Eye (tissue), 1 donor: ENCODE results near the gene SLC22A5.
A peak's percentile ranks its signal among the peaks of the same experiment; 100 is the strongest.
"Not testable (repeated sequence)": the region's sequence is repeated elsewhere in the genome, so short reads cannot be mapped to it uniquely, and the experiment has no call there.

Experiments used
- DNase-seq: peaks from one replicate; pipeline ENCODE4 v3.0.0-alpha.2; 2015

SLC22A5 gene

DNA sequence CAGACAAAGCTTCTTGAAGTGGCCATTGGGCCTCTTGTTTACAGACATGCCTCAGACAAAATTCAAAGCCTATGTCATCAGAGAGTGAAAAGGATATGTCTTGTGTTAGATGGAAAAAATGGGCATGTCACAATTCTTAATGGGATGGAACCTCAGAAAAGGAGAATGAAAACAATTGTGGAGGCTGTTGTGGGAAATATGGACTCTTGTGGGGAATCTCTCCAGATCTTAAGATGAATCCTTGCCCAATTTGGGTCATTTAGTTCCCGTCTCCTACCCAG is 19.5 kb downstream of the SLC22A5 start:
- no peak for DNase-seq

DNA sequence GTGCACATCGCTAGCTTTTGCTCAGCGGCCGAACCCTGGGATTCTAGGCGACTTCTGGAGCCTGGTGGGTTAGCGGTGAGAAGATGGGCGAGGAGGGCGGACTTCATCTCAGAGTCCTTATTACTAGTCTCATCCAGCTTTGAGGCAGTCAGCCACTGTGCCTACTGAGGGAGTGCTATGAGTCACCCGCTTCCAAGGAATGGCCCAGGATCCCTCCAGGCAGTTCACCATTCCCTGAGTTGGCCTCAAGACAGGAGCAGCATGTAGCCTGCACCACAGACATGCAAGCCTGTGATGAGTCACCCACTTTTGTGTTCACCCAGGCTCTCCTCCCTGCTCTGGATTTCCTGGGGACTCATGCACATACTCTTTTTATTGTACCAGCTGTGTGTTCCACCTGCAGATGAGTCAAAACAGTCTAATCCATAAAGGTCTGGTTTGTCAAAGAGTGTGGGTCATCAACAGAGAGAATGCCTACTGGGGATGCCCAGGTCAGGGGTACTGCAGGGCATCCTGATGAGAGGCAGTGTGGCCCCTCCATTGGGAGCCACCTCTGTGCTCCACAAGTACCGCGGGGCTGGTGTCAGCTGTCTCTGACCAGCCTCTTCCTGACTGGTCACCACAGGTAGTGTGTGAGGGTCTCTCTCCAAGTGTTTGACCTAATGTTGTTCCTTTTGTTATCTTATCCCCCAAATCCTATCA is 20.2 kb downstream of the SLC22A5 start:
- no peak for DNase-seq

DNA sequence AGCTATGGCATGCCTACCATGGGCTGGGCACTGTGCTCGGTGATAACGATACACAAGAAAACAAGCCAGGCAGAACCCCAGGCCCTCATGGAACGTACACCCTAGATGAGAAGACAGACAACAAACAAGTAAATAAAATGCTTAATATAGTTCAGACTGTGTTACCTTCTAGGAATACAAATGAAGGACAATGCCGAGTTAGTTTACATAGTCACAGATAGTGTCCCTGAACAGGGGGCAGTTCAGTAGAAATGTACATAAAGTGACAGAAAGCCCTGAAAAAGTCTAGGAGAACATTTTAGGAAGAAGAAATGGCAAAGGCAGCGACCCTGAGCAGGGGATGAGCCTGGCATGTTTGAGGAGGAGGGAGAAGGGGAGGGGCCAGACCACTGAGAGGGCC is 21.7 kb downstream of the SLC22A5 start:
- no peak for DNase-seq

DNA sequence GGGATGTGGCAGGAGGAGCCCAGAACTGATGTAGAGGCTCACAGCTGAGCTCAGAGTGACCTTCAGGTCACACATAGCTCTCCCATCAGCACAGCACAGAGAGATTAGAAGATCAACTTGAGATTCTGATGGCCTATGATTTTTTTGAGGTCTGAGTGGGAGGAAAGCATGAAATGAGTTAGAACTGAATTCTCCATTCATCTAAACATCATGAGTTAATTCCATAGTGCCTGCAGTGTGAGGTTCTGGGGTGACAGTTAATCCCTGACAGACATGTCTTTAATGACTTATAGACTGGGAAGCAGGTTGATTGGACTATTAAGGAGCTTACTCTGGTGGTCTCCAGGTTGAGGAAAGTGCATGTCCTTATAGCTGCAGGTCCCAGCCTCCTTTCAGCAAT is 22.4 kb downstream of the SLC22A5 start:
- DNase-seq = no peak

DNA sequence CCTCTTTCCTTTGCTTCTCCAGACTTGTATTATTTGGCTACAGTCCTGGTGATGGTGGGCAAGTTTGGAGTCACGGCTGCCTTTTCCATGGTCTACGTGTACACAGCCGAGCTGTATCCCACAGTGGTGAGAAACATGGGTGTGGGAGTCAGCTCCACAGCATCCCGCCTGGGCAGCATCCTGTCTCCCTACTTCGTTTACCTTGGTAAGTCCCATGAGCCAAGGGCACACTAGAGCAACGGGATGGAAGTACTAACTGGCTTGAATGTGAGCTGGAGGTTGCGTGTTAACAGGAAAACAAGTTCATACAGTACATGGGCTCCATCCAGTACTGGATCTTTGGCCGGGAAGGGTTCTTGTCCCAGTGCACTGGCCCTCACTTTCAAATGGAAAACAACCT is 22.9 kb downstream of the SLC22A5 start:
- no peak for DNase-seq

DNA sequence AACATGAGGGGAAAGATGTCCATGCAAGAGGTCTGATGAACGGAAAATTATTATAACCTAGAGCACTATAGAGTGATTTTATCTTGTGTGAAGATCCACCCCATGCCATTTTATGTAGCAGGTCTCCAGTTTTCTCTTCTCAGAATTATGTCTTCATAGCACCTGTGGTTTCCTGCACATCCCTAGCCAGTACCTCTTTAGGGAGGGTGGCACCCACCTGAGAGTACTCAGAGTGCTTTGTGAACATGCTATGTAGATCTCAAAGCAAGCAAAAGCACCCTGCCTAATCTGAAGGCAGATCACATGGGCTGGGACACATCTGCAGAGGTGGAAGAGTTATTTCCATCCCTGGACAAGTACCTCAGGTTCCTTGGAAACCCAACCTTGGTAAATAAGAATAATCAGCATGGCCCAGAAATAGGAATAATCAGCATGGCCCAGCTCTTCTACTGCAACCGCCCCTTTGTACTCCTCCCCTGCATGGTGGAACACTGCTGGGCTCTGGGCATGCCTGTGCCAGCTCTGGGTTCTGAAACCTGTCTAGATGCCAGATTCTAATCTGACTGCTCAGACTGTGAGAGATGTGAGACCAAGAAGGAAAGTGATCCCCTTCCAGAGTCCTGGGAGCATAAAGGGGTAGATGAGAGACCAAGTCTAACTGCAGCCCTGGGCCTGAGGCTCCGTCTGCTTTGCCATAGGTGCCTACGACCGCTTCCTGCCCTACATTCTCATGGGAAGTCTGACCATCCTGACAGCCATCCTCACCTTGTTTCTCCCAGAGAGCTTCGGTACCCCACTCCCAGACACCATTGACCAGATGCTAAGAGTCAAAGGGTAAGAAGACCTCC is 23.7 kb downstream of the SLC22A5 start:
- no peak for DNase-seq

DNA sequence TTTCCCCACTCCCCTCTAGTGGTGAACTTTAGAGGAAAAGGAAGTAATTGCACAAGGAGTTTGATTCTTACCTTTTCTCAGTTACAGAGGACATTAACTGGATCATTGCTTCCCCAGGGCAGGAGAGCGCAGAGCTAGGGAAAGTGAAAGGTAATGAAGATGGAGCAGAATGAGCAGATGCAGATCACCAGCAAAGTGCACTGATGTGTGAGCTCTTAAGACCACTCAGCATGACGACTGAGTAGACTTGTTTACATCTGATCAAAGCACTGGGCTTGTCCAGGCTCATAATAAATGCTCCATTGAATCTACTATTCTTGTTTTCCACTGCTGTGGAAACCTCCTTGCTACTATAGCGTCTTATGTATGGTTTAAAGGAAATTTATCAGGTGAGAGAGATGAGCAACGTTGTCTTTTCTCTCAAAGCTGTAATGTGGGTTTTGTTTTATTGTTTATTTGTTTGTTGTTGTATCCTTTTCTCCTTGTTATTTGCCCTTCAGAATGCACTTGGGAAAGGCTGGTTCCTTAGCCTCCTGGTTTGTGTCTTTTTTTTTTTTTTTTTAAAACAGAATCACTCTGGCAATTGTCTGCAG is 25.3 kb downstream of the SLC22A5 start:
- peak; percentile 80 for DNase-seq

DNA sequence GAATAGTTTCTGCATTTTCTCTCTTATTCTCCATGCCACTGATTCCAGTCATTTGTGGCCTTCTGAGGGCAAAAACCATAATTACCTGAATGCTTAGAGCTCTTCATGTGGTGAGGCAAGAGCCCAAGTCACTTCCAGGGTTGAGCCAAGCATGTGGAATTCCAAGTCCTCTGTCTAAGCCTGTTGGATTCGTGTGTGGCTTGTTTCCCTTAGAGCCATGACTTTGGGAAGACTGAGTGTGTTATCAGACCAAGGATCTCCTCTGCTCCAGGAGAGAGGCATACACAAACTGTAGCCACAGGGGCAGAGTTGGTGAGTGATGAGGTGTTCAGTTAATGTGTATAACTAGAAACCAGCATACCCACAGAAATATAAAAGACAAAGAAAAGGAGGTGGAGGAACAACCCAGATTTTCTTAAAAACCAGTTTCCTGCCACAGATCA is 27.1 kb downstream of the SLC22A5 start:
- no peak for DNase-seq

DNA sequence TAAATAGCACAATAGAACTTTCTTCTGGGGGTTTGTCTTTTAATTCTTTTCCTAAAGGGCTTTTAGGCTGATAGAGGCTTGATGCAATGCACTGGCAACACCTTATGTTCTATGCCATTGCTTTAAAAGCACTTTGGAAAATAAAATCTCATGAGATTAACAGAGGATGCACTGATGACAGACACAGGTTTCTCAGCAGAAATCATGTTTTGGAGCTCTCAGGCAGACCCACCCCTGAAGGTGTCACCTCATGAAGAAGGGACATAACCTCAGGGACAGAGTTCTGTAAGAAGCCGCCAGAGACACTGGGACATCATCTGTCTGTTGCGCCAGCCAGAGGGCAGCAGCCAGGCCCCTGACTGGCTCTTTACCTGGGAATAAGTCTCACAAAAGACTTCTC is 27.7 kb downstream of the SLC22A5 start:
- DNase-seq = no peak

DNA sequence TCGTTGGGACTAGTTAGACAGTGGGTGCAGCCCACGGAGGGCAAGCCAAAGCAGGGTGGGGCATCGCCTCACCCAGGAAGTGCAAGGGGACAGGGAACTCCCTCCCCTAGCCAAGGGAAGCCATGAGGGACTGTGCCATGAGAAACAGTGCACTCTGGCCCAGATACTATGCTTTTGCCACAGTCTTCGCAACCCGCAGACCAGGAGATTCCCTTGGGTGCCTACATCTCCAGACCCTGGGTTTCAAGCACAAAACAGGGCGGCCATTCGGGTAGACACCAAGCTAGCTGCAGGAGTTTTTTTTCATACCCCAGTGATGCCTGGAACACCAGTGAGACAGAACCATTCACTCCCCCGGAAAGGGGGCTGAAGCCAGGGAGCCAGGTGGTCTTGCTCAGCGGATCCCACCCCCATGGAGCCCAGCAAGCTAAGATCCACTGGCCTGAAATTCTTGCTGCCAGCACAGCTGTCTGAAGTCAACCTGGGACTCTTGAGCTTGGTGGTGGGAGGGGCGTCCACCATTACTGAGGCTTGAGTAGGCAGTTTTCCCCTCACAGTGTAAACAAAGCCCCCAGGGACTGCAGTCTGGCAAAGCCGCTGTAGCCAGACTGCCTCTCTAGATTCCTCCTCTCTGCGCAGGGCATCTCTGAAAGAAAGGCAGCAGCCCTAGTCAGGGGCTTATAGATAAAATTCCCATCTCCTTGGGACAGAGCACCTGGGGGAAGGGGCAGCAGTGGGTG is 28.6 kb downstream of the SLC22A5 start:
- DNase-seq = not testable (repeated sequence)

DNA sequence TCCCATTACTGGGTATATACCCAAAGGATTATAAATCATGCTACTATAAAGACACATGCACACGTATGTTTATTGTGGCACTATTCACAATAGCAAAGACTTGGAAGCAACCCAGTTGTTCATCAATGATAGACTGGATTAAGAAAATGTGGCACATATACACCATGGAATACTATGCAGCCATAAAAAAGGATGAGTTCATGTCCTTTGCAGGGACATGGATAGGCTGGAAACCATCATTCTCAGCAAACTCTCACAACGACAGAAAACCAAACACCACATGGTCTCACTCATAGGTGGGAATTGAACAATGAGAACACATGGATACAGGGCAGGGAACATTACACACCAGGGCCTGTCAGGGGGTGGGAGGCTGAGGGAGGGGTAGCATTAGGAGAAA is 34.5 kb downstream of the SLC22A5 start:
- not testable (repeated sequence) for DNase-seq

DNA sequence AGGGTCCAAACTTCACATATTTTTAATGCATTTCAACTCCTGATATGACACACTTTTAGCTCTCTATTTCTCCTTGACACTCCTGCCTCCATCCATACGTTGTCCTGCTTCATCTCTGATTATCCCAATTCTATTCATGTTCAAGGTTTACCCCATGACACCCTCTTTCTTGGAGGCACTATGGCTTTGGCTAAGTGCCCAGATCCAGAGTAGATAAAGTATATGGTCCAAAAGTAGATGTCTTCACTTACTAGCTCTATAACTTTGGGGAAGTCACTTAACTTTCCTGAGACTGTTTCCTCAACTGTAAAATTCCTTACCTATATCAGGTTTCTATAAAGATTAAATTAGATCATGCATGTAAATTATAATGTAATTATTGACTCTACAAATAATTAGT is 36.1 kb downstream of the SLC22A5 start:
- no peak for DNase-seq

DNA sequence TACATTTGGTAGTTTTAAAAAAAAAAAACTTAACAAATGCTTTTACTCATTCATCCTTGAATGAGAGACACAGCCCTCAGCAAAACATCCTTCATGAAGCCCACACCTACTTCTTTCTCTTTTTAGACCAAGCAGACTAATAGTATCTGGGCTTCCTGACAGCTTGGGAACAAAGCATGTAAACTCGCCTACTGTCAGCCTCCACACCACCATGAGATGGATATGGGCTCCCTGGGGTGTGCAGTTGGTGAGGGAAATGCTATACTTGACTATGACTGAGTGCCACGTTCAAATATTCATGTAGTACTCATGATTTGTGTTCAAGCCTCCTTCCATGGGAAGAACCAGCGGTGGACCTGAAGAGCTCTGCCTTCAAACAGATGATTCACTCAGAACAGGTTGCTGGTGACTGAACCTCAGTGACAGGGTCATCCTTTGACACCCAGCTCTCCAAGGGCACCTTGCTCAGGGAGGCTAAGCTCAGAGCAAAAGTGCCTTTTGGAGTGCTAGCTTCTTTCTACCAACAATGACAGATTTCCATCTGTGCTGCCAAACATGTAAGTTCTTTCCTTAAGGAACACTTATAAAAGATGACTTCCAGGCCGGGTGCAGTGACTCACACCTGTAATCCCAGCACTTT is 36.8 kb downstream of the SLC22A5 start:
- no peak for DNase-seq

DNA sequence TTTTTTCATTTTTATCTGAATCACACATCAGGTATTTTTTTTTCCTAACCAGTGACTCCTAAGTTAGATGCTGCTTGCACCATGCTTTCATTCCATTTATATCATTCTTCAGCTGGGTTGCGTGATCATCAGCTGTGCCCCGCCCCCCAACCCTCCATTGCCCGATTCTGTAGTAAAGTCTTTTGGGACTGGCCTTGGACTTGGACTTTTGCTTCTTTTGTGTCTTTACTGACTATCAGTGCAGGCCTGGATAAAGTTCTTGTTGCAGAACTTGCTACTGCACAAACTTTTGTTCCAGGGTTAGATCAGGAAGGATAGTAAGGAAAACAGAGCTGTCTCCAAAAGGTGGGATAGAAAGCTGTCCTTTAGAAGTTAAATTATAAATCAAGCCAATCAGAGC is 38.5 kb downstream of the SLC22A5 start:
- no peak for DNase-seq

DNA sequence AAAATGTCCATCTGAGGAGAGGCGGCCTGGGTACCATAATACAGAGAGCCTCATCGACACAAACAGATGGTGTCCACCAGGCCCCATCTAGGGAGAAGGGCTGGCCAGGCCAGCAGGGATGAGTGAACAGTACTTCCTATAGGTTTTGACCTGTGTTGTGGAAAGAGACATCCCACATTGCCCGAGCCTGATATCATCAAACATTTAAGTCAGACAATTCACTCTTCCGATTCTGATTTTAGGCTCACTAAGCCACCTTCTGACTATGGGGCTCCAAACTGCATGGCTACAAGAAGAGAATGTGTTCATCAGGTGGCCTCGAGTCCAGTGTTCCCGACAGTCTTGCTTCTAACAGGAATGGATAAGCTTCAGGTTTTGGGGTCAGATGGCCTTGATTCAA is 38.9 kb downstream of the SLC22A5 start:
- DNase-seq = no peak

DNA sequence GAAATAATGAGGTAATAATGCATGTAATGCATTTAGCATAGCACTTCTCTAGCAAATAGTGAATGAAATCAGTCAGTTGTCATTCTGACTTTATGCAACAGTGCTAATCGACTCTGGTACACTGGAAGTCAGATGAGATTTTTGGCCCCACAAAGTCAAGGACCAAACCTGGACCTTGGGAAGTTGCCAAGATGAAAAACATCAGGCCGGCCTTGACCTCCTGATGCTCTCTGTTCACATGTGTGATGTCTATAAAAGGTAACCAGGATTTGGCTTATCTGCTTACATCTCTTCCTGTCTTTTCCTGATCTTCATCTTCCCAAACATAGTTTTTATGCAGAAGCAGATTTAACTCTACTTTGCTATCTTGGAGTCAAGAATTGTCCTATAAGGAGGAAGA is 39.5 kb downstream of the SLC22A5 start:
- DNase-seq = no peak

DNA sequence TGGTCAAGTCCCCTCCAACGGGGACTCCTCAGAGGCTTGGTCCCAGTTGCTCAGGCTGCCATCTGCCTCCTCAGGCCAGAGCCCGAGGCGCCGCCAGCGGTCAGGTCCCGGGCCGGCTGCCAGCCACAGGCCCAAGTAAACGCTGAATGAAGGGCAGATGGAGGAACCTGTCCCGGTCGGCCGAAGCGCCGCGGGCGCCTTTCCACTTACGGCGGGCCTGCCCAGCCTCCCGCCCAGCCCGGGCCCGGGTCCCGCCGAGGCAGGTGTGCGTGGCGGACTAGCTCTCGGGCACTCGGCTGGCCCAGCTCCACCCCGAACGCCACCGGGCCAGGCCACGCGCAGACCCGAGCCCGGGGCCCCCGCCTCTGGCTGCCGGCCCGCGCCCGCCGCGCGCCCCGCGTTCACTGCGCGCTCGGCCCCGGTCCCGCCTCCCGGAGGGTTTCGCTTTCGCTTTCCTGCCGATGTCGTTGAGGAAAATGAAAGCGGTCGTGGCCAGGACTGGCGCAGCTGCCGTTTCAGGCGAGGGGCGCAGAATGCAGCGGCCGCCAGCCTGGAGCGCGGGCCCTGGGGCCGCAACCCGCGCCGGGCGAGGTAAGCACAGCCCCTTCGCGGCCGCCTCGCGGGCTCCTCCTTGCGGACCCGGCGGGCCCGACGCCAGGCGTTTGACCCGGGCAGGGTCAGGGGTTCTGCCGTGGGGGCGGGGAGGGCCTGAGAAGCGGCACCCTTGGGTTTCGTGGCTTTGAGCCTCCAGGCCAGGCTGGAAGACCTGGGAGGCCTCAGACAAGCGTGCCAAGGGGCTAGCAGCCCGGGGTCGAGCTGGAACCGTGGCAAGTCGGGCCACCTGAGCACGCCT is 41.2 kb downstream of the SLC22A5 start:
- peak; percentile 91 for DNase-seq

DNA sequence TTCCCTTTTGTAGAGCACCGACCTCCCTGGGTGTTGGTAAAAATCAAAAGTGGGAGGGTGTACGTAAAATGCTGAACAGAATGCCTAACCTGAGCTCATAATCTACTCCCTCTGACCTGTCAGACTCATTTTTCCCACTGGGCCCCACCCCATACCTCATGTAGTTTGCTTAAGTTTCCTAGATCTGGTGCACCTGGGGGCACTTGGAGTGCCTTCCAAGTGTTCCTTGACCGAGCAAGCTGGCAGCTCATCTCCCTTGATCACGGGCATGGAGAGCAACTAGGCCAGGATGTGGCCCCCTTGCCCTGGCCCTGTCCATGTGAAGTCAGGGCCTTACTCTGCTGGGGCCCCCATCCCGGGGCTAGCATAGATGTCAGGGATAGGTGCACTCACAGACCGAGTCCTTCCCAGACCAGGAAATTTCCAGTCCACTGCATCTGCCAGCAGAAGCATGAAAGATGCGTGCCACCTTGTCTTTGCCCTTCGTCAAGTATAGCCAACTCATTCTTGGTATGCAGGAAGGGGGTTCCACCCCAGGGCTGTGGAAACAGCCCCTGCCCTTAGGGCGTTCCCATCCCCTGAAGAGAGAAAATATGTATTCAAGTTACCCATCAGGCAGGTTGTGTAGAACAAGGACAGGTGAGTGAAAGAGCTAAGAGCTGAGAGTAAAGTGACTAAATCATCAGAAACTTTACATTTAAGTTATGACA is 41.9 kb downstream of the SLC22A5 start:
- no peak for DNase-seq

DNA sequence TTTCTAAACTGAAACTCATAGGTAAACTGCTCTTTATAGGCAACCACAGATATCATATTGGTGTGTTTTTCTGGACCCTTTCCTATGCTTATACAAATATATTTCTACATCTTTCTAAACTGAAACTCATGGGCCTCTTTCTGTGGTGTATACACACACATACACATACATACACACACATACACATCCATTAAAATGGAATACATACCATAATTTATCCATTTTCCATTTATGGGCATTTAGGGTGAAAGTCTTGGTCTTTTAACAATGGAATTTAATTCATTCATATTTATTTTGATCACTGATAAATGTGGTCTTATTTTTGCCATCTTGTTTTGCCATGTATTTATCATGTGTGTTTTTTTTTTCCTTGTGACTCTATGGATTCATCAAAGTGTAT is 44.1 kb downstream of the SLC22A5 start:
- no peak for DNase-seq

DNA sequence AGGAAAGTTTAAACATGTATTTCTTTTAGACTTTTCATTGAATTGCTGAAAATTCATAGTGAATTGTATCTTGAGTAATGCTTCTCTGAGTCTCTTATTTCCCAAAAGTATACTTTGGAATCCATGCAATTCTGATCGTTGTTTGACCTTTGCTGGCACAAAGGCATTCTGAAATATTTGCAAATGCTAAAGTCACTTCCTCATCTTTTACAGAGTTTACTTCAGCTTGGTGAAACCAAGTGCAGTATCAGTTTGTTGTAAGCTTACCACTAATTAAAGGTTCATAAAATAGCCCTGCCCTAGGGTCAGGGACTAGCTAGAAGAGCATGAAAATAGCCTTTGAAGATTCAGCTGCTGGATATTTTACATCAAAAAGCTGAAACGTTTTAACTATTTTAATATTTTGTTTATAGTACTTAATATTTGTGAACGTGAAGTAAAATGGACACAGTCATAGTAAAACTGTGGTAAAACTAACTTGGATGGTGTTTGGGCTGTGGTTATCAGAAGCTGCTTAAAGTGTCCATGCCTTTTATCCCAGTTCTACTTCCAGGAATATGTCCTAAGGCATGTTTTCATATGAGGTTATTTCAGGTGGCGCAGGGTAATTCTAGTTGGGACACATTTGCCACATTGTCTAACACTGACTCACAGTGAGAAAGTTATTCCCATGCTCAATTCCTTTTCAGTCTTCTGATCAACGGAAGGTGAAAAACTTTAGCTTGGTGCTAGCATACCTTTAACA is 45.3 kb downstream of the SLC22A5 start:
- DNase-seq = no peak

DNA sequence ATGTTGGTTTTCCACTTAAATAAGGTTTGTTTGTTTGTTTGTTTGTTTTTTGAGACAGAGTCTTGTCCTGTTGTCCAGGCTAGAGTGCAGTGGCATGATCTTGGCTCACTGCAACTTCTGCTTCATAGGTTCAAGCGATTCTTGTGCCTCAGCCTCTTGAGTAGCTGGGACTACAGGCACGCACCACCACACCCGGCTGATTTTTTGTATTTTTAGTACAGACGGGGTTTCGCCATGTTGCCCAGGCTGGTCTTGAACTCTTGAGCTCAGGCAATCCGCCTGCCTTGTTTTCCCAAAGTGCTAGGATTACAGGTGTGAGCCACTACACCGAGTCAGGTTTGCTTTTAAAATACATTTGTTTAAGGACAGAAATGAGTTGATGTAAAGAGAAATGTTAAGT is 46.0 kb downstream of the SLC22A5 start:
- not testable (repeated sequence) for DNase-seq
